ENCODE results near the gene TUBGCP6. TPM values are rescaled to one million over a fixed set of nuclear protein-coding genes. Genes with fewer than 3 reads are reported as not detected.

Gene TUBGCP6
- total RNA-seq, 3 donors from 2014 or later = 34.2 to 66.2 (median 59.6) TPM

DNA sequence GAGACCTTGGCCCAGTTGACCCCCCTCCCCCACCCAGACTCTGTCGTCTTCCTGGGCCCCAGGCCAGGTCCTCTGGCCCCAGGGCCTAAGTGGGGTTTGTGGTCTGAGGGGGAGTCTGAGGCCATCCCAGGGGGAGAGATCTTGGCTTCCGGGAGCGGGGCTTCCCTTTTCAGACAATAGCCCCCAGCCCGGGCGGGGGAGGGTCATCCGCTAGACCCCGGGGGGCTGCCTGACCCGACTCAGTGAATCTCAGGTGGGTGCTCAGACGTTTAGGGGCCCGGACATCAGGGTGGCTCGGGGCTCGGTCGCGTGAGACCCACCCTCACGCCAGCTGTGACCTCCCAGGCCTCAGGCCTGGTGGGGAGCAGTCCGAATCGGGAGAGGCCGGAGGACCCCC lies 24.7 kb upstream of the TUBGCP6 start:
- H3K4me3 ChIP-seq = peak overlapping the region; percentile 52 to 76 (median 60)
- H3K4me1 ChIP-seq = peaks cover 12 to 34% of the 10 kb centered on the region in 2 donors
- TF ChIP-seq POLR2A (IDR thresholded peaks at IDR 0.05) (no peak), POLR2AphosphoS5 (IDR thresholded peaks at IDR 0.05) (no peak), CTCF (IDR thresholded peaks at IDR 0.05) (no peak)

DNA sequence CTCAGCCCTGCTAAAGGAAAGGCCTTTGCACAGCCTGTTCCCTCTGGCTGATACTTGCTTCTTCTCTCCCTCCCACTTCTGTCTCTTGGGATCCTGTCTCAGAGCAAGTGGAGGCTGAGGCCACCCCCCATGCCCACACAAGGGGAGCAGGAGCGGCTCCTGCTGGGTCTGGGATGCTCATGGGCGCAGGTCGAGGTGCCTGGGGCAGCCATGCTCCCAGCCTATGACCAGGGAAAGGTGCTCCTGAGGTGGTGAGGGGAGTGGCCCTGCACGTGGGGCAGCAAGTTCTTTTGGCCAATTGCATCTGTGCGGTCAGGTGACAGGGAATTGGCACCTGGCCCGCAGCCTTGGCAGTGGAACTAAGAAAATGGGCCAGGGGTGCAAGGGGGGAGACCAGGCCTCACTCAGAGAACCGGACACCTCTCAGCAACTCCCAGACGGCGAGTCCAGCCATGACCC lies 23.9 kb upstream of the TUBGCP6 start:
- Histone ChIP-seq H3K27ac (peak overlapping the region in 1 of 2 donors; percentile 78), H3K27me3 (no peaks in the 10 kb centered on the region), H3K36me3 (no peaks in the 10 kb centered on the region), H3K9me3 (no peaks in the 10 kb centered on the region), H3K4me1 (peaks cover 12 to 34% of the 10 kb centered on the region in 2 donors), H3K4me3 (peak overlapping the region in 1 of 3 donors; percentile 76)
- TF ChIP-seq CTCF (IDR thresholded peaks at IDR 0.05) (no peak), POLR2A (IDR thresholded peaks at IDR 0.05) (no peak), POLR2AphosphoS5 (IDR thresholded peaks at IDR 0.05) (no peak)
- intact Hi-C loops (cut with DNase I; ENCODE audit: low total_unique reads) = no loop called here
- DNase-seq (ENCODE audit: low spot score in 2 of 2) = no peak

More for the DNA sequence above, 24.7 kb upstream of the TUBGCP6 start:
- Histone ChIP-seq H3K9me3 (no peaks in the 10 kb centered on the region), H3K27ac (peak overlapping the region in 1 of 2 donors; percentile 78), H3K27me3 (no peaks in the 10 kb centered on the region), H3K36me3 (no peaks in the 10 kb centered on the region)
- intact Hi-C loops (cut with DNase I; ENCODE audit: low total_unique reads) = no loop called here
- DNase-seq (ENCODE audit: low spot score in 2 of 2) = no peak

DNA sequence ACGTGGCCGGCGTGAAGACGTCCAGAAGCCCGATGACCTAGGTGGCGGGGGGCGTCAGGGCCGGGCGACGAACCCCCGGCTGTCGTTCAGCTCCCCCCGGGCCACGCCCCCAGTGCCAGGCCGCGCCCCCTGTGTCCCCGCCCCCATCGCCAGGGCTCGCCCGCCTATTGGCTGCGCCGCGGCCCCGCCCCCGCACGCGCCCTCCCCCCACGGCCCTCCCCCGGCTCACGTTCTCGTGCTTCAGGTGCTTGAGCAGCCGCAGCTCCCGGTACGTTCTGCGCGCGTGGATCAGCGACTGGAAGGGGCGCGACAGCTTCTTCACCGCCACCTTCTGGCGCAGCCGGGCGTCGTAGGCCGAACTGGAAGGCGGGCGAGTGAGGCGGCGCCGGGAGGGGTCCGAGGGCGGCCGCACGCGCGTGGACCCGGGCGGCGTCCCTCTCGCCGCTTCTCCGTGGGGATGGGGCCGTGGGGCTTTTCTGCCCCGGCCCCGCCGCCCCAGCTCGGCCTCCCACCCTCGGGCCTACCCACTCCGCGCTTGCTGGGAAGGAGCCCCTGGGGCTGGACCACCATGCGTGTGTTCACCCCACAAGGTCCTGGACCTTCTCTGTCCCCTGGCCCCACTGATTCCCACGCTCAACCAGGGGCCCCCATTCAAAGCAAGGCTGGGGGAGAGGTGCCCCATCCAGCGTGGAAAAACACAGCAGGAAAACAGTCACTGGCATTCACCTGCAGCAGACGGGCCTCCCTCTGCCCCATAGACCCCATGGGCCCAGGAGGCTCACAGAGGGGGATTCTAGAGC lies 23.0 kb upstream of the TUBGCP6 start:
- DNase-seq (ENCODE audit: low spot score in 2 of 2) = peak; percentile 64 to 75
- Histone ChIP-seq H3K27me3 (peaks cover 0 to 3% of the 10 kb centered on the region in 2 donors), H3K27ac (peak overlapping the region in 1 of 2 donors; percentile 48), H3K4me1 (peaks cover 12 to 34% of the 10 kb centered on the region in 2 donors), H3K36me3 (no peaks in the 10 kb centered on the region), H3K4me3 (peak overlapping the region; percentile 11 to 64 (median 39)), H3K9me3 (no peaks in the 10 kb centered on the region)
- intact Hi-C loops (cut with DNase I; ENCODE audit: low total_unique reads) = no loop called here
- TF ChIP-seq POLR2AphosphoS5 (IDR thresholded peaks at IDR 0.05) = no peak
- no peak for TF ChIP-seq POLR2A (IDR thresholded peaks at IDR 0.05)
- no peak for TF ChIP-seq CTCF (IDR thresholded peaks at IDR 0.05)

GRCh38 chr22:50266994-50267393 lies 22.2 kb upstream of the TUBGCP6 start:
- H3K9me3 ChIP-seq = no peaks in the 10 kb centered on the region
- H3K36me3 ChIP-seq = no peaks in the 10 kb centered on the region
- H3K27ac ChIP-seq = no peak overlapping the region
- DNase-seq (ENCODE audit: low spot score in 2 of 2) = no peak
- intact Hi-C loops (cut with DNase I; ENCODE audit: low total_unique reads) = no loop called here
- peak overlapping the region in 2 of 3 donors; percentile 39 to 64 for H3K4me3 ChIP-seq
- H3K4me1 ChIP-seq = peaks cover 12 to 32% of the 10 kb centered on the region in 2 donors
- TF ChIP-seq CTCF (IDR thresholded peaks at IDR 0.05) (no peak), POLR2AphosphoS5 (IDR thresholded peaks at IDR 0.05) (no peak), POLR2A (IDR thresholded peaks at IDR 0.05) (no peak)
- peaks cover 0 to 11% of the 10 kb centered on the region in 2 donors for H3K27me3 ChIP-seq

All from breast epithelium (tissue), 4 donors.